ENCODE results near the gene ZBTB16. TPM values are rescaled to one million over a fixed set of nuclear protein-coding genes. Genes with fewer than 3 reads are reported as not detected.
A peak's percentile ranks its signal among the peaks of the same experiment; 100 is the strongest.

Gene ZBTB16
- total RNA-seq, 1 donor from 2014 or later = 17.7 TPM

DNA sequence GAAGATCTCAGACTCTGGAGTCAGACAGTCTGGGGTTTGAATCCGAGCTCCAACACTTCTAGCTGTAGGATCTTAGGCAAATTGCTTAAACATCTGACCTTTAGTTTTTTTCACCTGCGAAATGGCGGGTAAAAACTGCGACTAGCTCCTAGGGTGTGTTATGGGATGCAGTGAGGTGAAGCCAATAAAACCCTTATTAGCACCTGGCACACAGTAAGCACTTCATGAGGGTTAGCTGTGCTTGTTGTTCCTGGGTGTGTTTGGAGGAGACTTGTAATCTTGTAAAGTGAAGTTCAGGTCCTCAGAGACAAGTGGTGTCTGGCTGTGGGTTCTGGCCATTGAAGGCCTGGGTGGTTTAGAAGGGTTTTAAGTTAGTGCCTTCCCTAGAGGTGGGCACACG, 68.9 kb downstream of the ZBTB16 start:
- Mint-ChIP-seq H3K27me3 (ENCODE audit: insufficient read depth, low read depth) (peaks cover 9% of the 10 kb centered on the region), H3K36me3 (peaks cover 43% of the 10 kb centered on the region), H3K4me1 (peaks cover 62% of the 10 kb centered on the region), H3K27ac (peak overlapping the region; percentile 40), H3K4me3 (peak overlapping the region; percentile 34), H3K9me3 (peaks cover 4% of the 10 kb centered on the region)
- Histone ChIP-seq H3K4me3 (no peak overlapping the region), H3K4me1 (peaks cover 48% of the 10 kb centered on the region), H2AFZ (replicated peaks) (no peak overlapping the region), H3K27me3 (no peaks in the 10 kb centered on the region), H4K20me1 (ENCODE audit: low read depth) (peaks cover 44% of the 10 kb centered on the region), H3F3A (ENCODE audit: low read depth) (no peaks in the 10 kb centered on the region), H3K27ac (no peak overlapping the region), H3K79me2 (ENCODE audit: low read depth) (peaks cover 10% of the 10 kb centered on the region), H3K9me3 (ENCODE audit: low read depth) (no peaks in the 10 kb centered on the region), H3K36me3 (no peaks in the 10 kb centered on the region), H3K4me2 (no peak overlapping the region), H3K9ac (no peak overlapping the region)
- TF ChIP-seq EZH2phosphoT487 (IDR thresholded peaks at IDR 0.05) = no peak
- TF ChIP-seq, protein P1, sequence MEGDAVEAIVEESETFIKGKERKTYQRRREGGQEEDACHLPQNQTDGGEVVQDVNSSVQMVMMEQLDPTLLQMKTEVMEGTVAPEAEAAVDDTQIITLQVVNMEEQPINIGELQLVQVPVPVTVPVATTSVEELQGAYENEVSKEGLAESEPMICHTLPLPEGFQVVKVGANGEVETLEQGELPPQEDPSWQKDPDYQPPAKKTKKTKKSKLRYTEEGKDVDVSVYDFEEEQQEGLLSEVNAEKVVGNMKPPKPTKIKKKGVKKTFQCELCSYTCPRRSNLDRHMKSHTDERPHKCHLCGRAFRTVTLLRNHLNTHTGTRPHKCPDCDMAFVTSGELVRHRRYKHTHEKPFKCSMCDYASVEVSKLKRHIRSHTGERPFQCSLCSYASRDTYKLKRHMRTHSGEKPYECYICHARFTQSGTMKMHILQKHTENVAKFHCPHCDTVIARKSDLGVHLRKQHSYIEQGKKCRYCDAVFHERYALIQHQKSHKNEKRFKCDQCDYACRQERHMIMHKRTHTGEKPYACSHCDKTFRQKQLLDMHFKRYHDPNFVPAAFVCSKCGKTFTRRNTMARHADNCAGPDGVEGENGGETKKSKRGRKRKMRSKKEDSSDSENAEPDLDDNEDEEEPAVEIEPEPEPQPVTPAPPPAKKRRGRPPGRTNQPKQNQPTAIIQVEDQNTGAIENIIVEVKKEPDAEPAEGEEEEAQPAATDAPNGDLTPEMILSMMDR (IDR thresholded peaks at IDR 0.05) = no peak
- TF ChIP-seq EZH2 (IDR thresholded peaks at IDR 0.05) = no peak
- no peak for DNase-seq (ENCODE audit: low spot score)

DNA sequence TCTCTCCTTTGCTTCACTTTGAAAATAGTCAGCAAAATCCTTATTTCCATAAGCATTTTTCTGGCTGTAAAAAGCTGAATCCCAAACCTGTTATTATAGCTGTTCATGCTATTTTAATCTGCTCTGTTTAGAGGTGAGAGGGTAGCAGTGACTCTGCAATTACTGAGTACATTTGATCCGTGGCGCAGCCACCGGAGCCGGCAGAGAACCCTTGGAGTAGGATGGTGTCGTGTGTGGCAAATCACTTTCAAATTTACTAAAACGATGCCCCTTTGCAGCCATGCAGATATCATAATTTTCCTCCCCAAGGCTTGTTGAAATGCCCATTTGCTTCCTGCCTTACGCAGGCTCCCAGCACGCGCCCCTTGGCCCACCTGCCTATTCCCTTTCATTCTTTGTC, 69.6 kb downstream of the ZBTB16 start:
- Histone ChIP-seq H2AFZ (replicated peaks) (no peak overlapping the region), H3K4me1 (peaks cover 42% of the 10 kb centered on the region), H3K4me2 (no peak overlapping the region), H4K20me1 (ENCODE audit: low read depth) (peaks cover 46% of the 10 kb centered on the region), H3K9ac (no peak overlapping the region), H3K27ac (no peak overlapping the region), H3K9me3 (ENCODE audit: low read depth) (no peaks in the 10 kb centered on the region), H3F3A (ENCODE audit: low read depth) (no peaks in the 10 kb centered on the region), H3K79me2 (ENCODE audit: low read depth) (peaks cover 10% of the 10 kb centered on the region), H3K27me3 (no peaks in the 10 kb centered on the region), H3K36me3 (no peaks in the 10 kb centered on the region), H3K4me3 (no peak overlapping the region)
- H3K27ac Mint-ChIP-seq = peak overlapping the region; percentile 84
- H3K9me3 Mint-ChIP-seq = peaks cover 4% of the 10 kb centered on the region
- peaks cover 63% of the 10 kb centered on the region for H3K4me1 Mint-ChIP-seq
- no peak overlapping the region for H3K4me3 Mint-ChIP-seq
- H3K27me3 Mint-ChIP-seq (ENCODE audit: insufficient read depth, low read depth) = peaks cover 8% of the 10 kb centered on the region
- TF ChIP-seq, protein P1 (IDR thresholded peaks at IDR 0.05) = no peak
- TF ChIP-seq EZH2phosphoT487 (IDR thresholded peaks at IDR 0.05) (no peak), EZH2 (IDR thresholded peaks at IDR 0.05) (no peak)
- DNase-seq (ENCODE audit: low spot score) = no peak
- H3K36me3 Mint-ChIP-seq = peaks cover 42% of the 10 kb centered on the region

DNA sequence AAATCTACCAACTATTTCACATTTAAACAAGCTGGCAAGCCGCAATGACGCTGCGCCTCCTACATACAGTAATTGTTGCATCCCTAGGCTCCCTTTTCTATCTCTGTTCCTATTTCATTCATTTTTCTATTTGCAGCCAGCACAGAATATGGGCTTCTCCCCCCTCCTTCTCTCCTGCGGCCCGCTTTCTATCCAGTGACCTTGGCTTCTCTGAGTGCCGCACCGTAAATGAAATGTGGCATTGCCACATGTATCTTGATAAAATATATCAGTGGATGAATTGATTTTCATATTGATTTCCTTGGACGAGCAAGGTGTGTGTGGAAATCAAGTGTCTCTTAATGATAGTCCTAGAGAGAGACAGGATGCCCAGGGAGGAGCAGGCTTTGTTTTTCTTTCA, 70.2 kb downstream of the ZBTB16 start:
- Histone ChIP-seq H3K27me3 (no peaks in the 10 kb centered on the region), H2AFZ (replicated peaks) (no peak overlapping the region), H3K36me3 (no peaks in the 10 kb centered on the region), H3K79me2 (ENCODE audit: low read depth) (peaks cover 10% of the 10 kb centered on the region), H3F3A (ENCODE audit: low read depth) (no peaks in the 10 kb centered on the region), H3K27ac (no peak overlapping the region), H3K4me3 (no peak overlapping the region), H3K4me1 (peaks cover 39% of the 10 kb centered on the region), H3K9me3 (ENCODE audit: low read depth) (no peaks in the 10 kb centered on the region), H4K20me1 (ENCODE audit: low read depth) (peaks cover 48% of the 10 kb centered on the region), H3K4me2 (no peak overlapping the region), H3K9ac (no peak overlapping the region)
- H3K9me3 Mint-ChIP-seq = peaks cover 4% of the 10 kb centered on the region
- H3K36me3 Mint-ChIP-seq = peaks cover 43% of the 10 kb centered on the region
- peak overlapping the region; percentile 84 for H3K27ac Mint-ChIP-seq
- H3K27me3 Mint-ChIP-seq (ENCODE audit: insufficient read depth, low read depth) = peaks cover 8% of the 10 kb centered on the region
- DNase-seq (ENCODE audit: low spot score) = no peak
- peaks cover 65% of the 10 kb centered on the region for H3K4me1 Mint-ChIP-seq
- TF ChIP-seq EZH2 (IDR thresholded peaks at IDR 0.05) = no peak
- TF ChIP-seq, protein P1 (IDR thresholded peaks at IDR 0.05) = no peak
- TF ChIP-seq EZH2phosphoT487 (IDR thresholded peaks at IDR 0.05) = no peak
- H3K4me3 Mint-ChIP-seq = no peak overlapping the region

Data from neural progenitor cell (in vitro differentiated cells).